WI38 (cell line): ENCODE data around the gene CYSTM1.

Source experiments
- H3K4me3 ChIP-seq: 2 replicates; pipeline ENCODE4 v1.5.1; 2011; ENCODE audit warnings: low read depth, mild to moderate bottlenecking, control low read depth, low read length
- TF ChIP-seq, protein P1 (sequence below): IDR thresholded peaks from 2 replicates; pipeline ENCODE4 v1.5.1; 2012; ENCODE audit warnings: low read depth, mild to moderate bottlenecking, control low read depth, low read length

The CYSTM1 gene

DNA sequence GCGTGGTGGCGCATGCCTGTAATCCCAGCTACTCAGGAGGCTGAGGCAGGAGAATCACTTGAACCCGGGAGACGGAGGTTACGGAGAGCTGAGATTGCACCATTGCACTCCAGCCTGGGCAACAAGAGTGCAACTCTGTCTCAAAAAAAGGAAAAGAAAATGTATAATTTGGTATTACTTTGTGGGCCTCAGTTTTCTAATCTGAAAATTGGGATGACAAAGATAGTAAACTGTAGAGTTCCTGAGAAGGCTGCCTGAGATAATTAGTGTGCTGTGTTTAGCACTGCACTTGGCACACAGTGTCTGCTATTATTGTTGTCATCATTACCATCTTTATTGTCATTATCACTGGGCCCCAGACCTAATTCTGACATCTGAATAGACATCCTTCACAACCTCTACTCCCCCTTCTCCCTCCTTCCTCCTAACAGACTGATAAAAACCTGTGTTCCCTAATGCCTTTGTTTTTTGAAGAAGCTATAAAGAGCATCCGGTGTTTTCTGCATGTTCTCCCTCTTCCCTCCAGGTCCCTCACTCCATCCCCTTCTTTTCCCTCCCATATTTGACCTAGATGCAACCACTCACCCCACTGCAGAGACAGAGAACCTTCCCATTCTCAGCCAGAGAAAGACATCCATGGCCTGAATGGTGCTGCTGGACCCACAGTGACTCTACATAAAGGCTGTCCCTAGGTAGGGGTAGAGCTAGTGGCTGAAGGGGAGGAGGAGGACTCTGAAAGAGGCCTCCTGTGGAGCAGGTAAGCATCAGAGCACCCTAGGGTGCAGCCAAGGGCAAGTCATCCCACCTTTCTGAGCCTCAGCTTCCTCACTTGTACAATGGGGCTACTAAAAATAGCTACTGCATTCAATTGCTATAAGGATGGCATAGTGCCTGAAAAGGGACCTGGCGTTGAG is 15.7 kb upstream of the CYSTM1 start:
- no peak overlapping the region for H3K4me3 ChIP-seq
- TF ChIP-seq, protein P1, sequence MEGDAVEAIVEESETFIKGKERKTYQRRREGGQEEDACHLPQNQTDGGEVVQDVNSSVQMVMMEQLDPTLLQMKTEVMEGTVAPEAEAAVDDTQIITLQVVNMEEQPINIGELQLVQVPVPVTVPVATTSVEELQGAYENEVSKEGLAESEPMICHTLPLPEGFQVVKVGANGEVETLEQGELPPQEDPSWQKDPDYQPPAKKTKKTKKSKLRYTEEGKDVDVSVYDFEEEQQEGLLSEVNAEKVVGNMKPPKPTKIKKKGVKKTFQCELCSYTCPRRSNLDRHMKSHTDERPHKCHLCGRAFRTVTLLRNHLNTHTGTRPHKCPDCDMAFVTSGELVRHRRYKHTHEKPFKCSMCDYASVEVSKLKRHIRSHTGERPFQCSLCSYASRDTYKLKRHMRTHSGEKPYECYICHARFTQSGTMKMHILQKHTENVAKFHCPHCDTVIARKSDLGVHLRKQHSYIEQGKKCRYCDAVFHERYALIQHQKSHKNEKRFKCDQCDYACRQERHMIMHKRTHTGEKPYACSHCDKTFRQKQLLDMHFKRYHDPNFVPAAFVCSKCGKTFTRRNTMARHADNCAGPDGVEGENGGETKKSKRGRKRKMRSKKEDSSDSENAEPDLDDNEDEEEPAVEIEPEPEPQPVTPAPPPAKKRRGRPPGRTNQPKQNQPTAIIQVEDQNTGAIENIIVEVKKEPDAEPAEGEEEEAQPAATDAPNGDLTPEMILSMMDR = no peak

GRCh38 chr5:140162275-140162674 is 12.7 kb upstream of the CYSTM1 start:
- H3K4me3 ChIP-seq = no peak overlapping the region
- TF ChIP-seq, protein P1 = no peak

DNA sequence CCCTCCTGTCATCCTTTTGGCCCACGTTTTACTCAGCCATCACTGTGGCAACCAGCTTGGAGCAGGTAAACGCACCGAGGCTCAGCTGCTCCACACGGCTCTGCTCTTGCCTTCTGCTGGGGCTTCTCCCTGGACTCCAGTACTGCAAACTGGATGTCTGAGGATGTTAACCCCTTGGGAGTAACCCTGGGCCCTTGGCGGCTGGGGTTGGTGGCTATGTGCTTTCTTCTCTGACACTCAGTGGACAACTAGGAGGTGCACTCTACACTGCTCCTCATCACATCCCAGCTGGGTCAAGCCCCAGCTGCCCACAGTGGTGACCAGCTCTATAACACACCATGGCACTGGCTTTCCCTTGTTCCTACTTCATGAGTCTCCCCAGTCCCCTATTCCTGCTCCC is 12.2 kb upstream of the CYSTM1 start:
- TF ChIP-seq, protein P1 = no peak
- H3K4me3 ChIP-seq = no peak overlapping the region

- H3K4me3 ChIP-seq = no peak overlapping the region
- TF ChIP-seq, protein P1 = no peak
These were observed 9.7 kb upstream of the CYSTM1 start for GRCh38 chr5:140165101-140165922.

DNA sequence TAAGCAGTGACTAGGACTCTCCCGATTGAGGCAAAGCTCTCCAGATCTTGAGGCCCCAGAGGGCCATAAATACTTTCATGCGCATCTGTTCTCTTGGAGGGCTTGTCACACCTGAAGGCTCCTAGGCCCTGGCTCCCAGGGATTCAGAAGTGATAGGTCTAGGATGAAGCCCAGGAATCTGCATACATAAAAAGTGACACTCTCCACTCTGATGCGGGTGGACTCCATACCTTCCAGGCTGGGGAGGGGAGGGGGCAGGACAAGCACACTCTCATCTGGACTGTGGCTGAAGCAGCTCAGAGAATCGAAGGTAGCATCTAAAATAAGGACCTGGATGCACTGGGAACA is 9.1 kb upstream of the CYSTM1 start:
- H3K4me3 ChIP-seq = no peak overlapping the region
- TF ChIP-seq, protein P1 = no peak

- TF ChIP-seq, protein P1 = no peak
- no peak overlapping the region for H3K4me3 ChIP-seq
These were observed 8.1 kb upstream of the CYSTM1 start for GRCh38 chr5:140166911-140167310.

DNA sequence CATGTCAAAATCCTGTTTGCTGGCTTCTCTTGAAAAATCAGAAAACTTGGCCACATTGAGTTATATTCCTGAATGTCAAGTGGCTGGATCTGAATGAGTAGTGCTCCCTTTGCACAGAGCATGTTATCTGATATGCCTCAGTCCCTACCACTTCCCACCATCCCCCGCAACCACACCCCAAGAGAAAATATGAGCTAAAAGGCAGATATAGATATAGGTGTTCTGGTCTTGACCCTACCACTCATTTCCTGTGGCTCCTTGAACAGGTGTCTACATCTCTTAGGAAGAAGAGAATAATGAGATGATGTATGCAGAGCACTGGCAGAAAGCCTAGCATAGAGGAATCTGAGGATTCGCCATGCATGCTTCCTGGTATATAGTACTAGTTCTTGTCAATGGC is 6.6 kb upstream of the CYSTM1 start:
- TF ChIP-seq, protein P1 = no peak
- no peak overlapping the region for H3K4me3 ChIP-seq
